Thymus (tissue), 11 donors: ENCODE data around the gene PICK1. TPM values are rescaled to one million over a fixed set of nuclear protein-coding genes. Genes with fewer than 3 reads are reported as not detected.
"Not testable (repeated sequence)": the region's sequence is repeated elsewhere in the genome, so short reads cannot be mapped to it uniquely, and the experiment has no call there.

ENCODE experiments used
- DNase-seq, 9 donors: peaks; one replicate each; pipeline ENCODE4 v3.0.0-alpha.2; 2013; ENCODE audit warnings: low spot score in 9 of 9, low read depth in 6 of 9, missing footprints in 1 of 9
- H3K27ac ChIP-seq, 2 donors: one replicate each; pipeline ENCODE4 v1.5.1; 2013; ENCODE audit warnings: control low read depth in 1 of 2, low read depth in 1 of 2, low read length in 1 of 2, mild to moderate bottlenecking in 1 of 2, moderate library complexity in 1 of 2
- H3K27me3 ChIP-seq, 2 donors: one replicate each; pipeline ENCODE4 v1.5.1; 2013; ENCODE audit warnings: low read length in 1 of 2; ENCODE audit not compliant: control insufficient read depth in 2 of 2, insufficient read depth in 1 of 2
- H3K36me3 ChIP-seq, 2 donors: one replicate each; pipeline ENCODE4 v1.5.1; 2013; ENCODE audit warnings: low read length in 1 of 2, mild to moderate bottlenecking in 1 of 2, moderate library complexity in 1 of 2; ENCODE audit not compliant: control insufficient read depth in 2 of 2, insufficient read depth in 2 of 2
- H3K4me1 ChIP-seq, 2 donors: one replicate each; pipeline ENCODE4 v1.5.1; 2013; ENCODE audit warnings: low read length in 2 of 2; ENCODE audit not compliant: control insufficient read depth in 2 of 2, insufficient read depth in 2 of 2
- H3K4me3 ChIP-seq, 2 donors: one replicate each; pipeline ENCODE4 v1.5.1; 2013; ENCODE audit warnings: low read length in 2 of 2, control low read depth in 1 of 2, mild to moderate bottlenecking in 1 of 2
- H3K9me3 ChIP-seq, 2 donors: one replicate each; pipeline ENCODE4 v1.5.1; 2013; ENCODE audit warnings: low read length in 1 of 2, mild to moderate bottlenecking in 1 of 2; ENCODE audit not compliant: control insufficient read depth in 2 of 2, insufficient read depth in 1 of 2
- WGBS: extraction: QIAGEN DNeasy Blood & Tissue Kit; methylation state at CpG from one replicate; pipeline ENCODE4 v1.1.7; 2013; 5-methylcytosine and 5-hydroxymethylcytosine counted together
- polyA plus RNA-seq: library from polyadenylated mRNA; stranded (reverse); fragments of 200-250 nt; gene quantifications from one replicate; pipeline ENCODE4 v1.2.3, GENCODE V29; 2013
- total RNA-seq: library from RNA; stranded (reverse); fragments of 120-200 nt; gene quantifications from one replicate; pipeline ENCODE4 v1.2.4, GENCODE V29; 2013
- donor health status: healthy.

PICK1 gene
- total and polyA plus RNA-seq, 2 donors = 11.2 to 24.1 TPM

- Histone ChIP-seq H3K27me3 (peaks cover 35 to 50% of the 10 kb centered on the region in 2 donors), H3K9me3 (no peaks in the 10 kb centered on the region), H3K27ac (no peak overlapping the region), H3K4me3 (no peak overlapping the region), H3K4me1 (peaks cover 0 to 16% of the 10 kb centered on the region in 2 donors), H3K36me3 (peaks cover 1 to 4% of the 10 kb centered on the region in 2 donors)
- 85% methylated on average over 22 of the region's 22 CpGs for WGBS
- no peak for DNase-seq
Observed at GRCh38 chr22:38078046-38078840, 21.0 kb downstream of the PICK1 start.

- not testable (repeated sequence) for H3K9me3 ChIP-seq, DNase-seq, H3K4me3 ChIP-seq, H3K27ac ChIP-seq, H3K36me3 ChIP-seq
- WGBS = 95% methylated on average over 2 of the region's 2 CpGs
- H3K4me1 ChIP-seq = peaks cover 0 to 16% of the 10 kb centered on the region in 2 donors
- H3K27me3 ChIP-seq = peaks cover 45 to 59% of the 10 kb centered on the region in 2 donors
Observed at GRCh38 chr22:38079208-38079607, 22.0 kb downstream of the PICK1 start.

GRCh38 chr22:38079804-38080203 is 22.6 kb downstream of the PICK1 start:
- H3K4me1 ChIP-seq = peaks cover 0 to 16% of the 10 kb centered on the region in 2 donors
- DNase-seq = no peak
- no peak overlapping the region for H3K27ac ChIP-seq
- H3K4me3 ChIP-seq = no peak overlapping the region
- 94% methylated on average over 7 of the region's 7 CpGs for WGBS
- peaks cover 46 to 65% of the 10 kb centered on the region in 2 donors for H3K27me3 ChIP-seq
- peaks cover 0 to 1% of the 10 kb centered on the region in 2 donors for H3K36me3 ChIP-seq
- H3K9me3 ChIP-seq = no peaks in the 10 kb centered on the region

GRCh38 chr22:38080474-38080849 is 23.3 kb downstream of the PICK1 start:
- H3K27ac ChIP-seq = no peak overlapping the region
- H3K4me3 ChIP-seq = no peak overlapping the region
- H3K4me1 ChIP-seq = peaks cover 0 to 13% of the 10 kb centered on the region in 2 donors
- H3K36me3 ChIP-seq = no peaks in the 10 kb centered on the region
- H3K27me3 ChIP-seq = peaks cover 46 to 71% of the 10 kb centered on the region in 2 donors
- DNase-seq = no peak
- 74% methylated on average over 11 of the region's 11 CpGs for WGBS
- no peaks in the 10 kb centered on the region for H3K9me3 ChIP-seq

- no peaks in the 10 kb centered on the region for H3K9me3 ChIP-seq
- peaks cover 46 to 74% of the 10 kb centered on the region in 2 donors for H3K27me3 ChIP-seq
- H3K4me3 ChIP-seq = peak overlapping the region in 1 of 2 donors; percentile 8
- peaks cover 0 to 10% of the 10 kb centered on the region in 2 donors for H3K4me1 ChIP-seq
- peaks cover 0 to 2% of the 10 kb centered on the region in 2 donors for H3K36me3 ChIP-seq
- no peak overlapping the region for H3K27ac ChIP-seq
- no peak for DNase-seq
- 7% methylated on average over 110 of the region's 110 CpGs for WGBS
Observed at GRCh38 chr22:38080850-38081635, 23.8 kb downstream of the PICK1 start.

GRCh38 chr22:38081636-38081940 is 24.4 kb downstream of the PICK1 start:
- H3K4me1 ChIP-seq = peaks cover 0 to 10% of the 10 kb centered on the region in 2 donors
- peak overlapping the region in 1 of 2 donors; percentile 8 for H3K4me3 ChIP-seq
- H3K36me3 ChIP-seq = peaks cover 0 to 3% of the 10 kb centered on the region in 2 donors
- WGBS = 6% methylated on average over 17 of the region's 17 CpGs
- H3K27me3 ChIP-seq = peaks cover 46 to 77% of the 10 kb centered on the region in 2 donors
- DNase-seq = no peak
- no peak overlapping the region for H3K27ac ChIP-seq
- H3K9me3 ChIP-seq = no peaks in the 10 kb centered on the region

- Histone ChIP-seq H3K9me3 (no peaks in the 10 kb centered on the region), H3K4me3 (no peak overlapping the region)
- no peak for DNase-seq
Observed at GRCh38 chr22:38081941-38082828, 25.0 kb downstream of the PICK1 start.

GRCh38 chr22:38082986-38083710 is 25.9 kb downstream of the PICK1 start:
- no peak overlapping the region for H3K4me3 ChIP-seq
- H3K36me3 ChIP-seq = peaks cover 0 to 5% of the 10 kb centered on the region in 2 donors
- H3K4me1 ChIP-seq = peaks cover 0 to 10% of the 10 kb centered on the region in 2 donors
- no peaks in the 10 kb centered on the region for H3K9me3 ChIP-seq
- WGBS = 81% methylated on average over 24 of the region's 24 CpGs
- no peak overlapping the region for H3K27ac ChIP-seq
- peaks cover 46 to 86% of the 10 kb centered on the region in 2 donors for H3K27me3 ChIP-seq
- DNase-seq = no peak

More at GRCh38 chr22:38081941-38082828, 25.0 kb downstream of the PICK1 start:
- H3K4me1 ChIP-seq = peaks cover 0 to 10% of the 10 kb centered on the region in 2 donors
- peaks cover 46 to 79% of the 10 kb centered on the region in 2 donors for H3K27me3 ChIP-seq
- no peak overlapping the region for H3K27ac ChIP-seq
- peaks cover 0 to 5% of the 10 kb centered on the region in 2 donors for H3K36me3 ChIP-seq
- WGBS = 13% methylated on average over 52 of the region's 52 CpGs
